GM12878 (cell line): ENCODE measurements around the gene COX6B2. TPM values are rescaled to one million over a fixed set of nuclear protein-coding genes. Genes with fewer than 3 reads are reported as not detected.

Source experiments
- ATF7 ChIP-seq: fragments of 450-650 bp; IDR thresholded peaks from 2 replicates; pipeline ENCODE4 v1.6.1; 2016; ENCODE audit warnings: low read depth, mild to moderate bottlenecking
- CHD2 ChIP-seq: IDR thresholded peaks from 2 replicates; pipeline ENCODE4 v1.6.1; 2011; ENCODE audit warnings: low read depth, low read length, improper control_type of control experiment, borderline replicate concordance
- IKZF1 ChIP-seq: fragments of 450-650 bp; conservative IDR thresholded peaks from 2 replicates; pipeline ENCODE4 v1.6.1; 2017; ENCODE audit warnings: antibody characterized with exemption, mild to moderate bottlenecking
- SIN3A ChIP-seq: IDR thresholded peaks from 2 replicates; pipeline ENCODE4 v1.6.1; 2012; ENCODE audit warnings: low read depth, low read length, improper control_type of control experiment
- STAT1 ChIP-seq: fragments of 450-650 bp; conservative IDR thresholded peaks from 2 replicates; pipeline ENCODE4 v1.6.1; 2014; ENCODE audit warnings: antibody characterized with exemption, mild to moderate bottlenecking
- TBL1XR1 ChIP-seq: IDR thresholded peaks from 2 replicates; pipeline ENCODE4 v1.6.1; 2012; ENCODE audit warnings: low read depth, low read length, improper control_type of control experiment
- YY1 ChIP-seq: IDR thresholded peaks from 2 replicates; pipeline ENCODE4 v1.6.1; 2011; ENCODE audit warnings: low read depth, mild to moderate bottlenecking, low read length
- polyA plus RNA-seq, 11 experiments: library from polyadenylated mRNA; depleted of rRNA in 4 of 11; unstranded in 6 of 11; stranded (reverse) in 5 of 11; fragments of >200 nt; fragmentation: Nextera tagmentation in 4 of 11; fragmentation: Illumina TruSeq in 1 of 11; extraction: Ambion mirVana in 4 of 11; extraction: Trizol in 1 of 11; gene quantifications; 1 replicate in 1 of 11; 2 replicates in 10 of 11; pipeline versions ENCODE4 v1.2.1 to v1.2.3, GENCODE V29; 2011 to 2016; ENCODE audit warnings: inconsistent platforms in 2 of 11, missing spikeins in 2 of 11, low read depth in 1 of 11
- total RNA-seq, 4 experiments: library from RNA; depleted of rRNA in 3 of 4; stranded (reverse); fragments of >200 nt in 3 of 4; fragmentation: Illumina TruSeq in 1 of 4; extraction: Trizol in 1 of 4; gene quantifications; 2 replicates each; pipeline versions ENCODE4 v1.2.1 to v1.2.3, GENCODE V29; 2013 to 2021
- TF ChIP-seq, protein P1 (sequence below), 3 experiments: IDR thresholded peaks in 2 of 3; conservative IDR thresholded peaks in 1 of 3; 2 replicates each; pipeline ENCODE4 v1.5.1; 2011; ENCODE audit warnings: low read depth in 3 of 3, low read length in 3 of 3, mild to moderate bottlenecking in 3 of 3, control low read depth in 2 of 3, moderate library complexity in 2 of 3, inconsistent platforms in 1 of 3, mixed read lengths in 1 of 3; ENCODE audit not compliant: control insufficient read depth in 2 of 3, insufficient read depth in 1 of 3; ENCODE audit errors: extremely low read depth in 1 of 3
- TF ChIP-seq, protein P2 (sequence below): IDR thresholded peaks from 2 replicates; pipeline ENCODE4 v1.6.1; 2011; ENCODE audit warnings: low read depth, mild to moderate bottlenecking, low read length, moderate library complexity, borderline replicate concordance; ENCODE audit errors: extremely low read depth

Gene COX6B2
- total and polyA plus RNA-seq, 10 of the 15 experiments (the other 5 are each of a cell fraction or from before 2014, with no cell fraction given): 0.05 to 0.08 (median 0.07) TPM; not detected in 6

DNA sequence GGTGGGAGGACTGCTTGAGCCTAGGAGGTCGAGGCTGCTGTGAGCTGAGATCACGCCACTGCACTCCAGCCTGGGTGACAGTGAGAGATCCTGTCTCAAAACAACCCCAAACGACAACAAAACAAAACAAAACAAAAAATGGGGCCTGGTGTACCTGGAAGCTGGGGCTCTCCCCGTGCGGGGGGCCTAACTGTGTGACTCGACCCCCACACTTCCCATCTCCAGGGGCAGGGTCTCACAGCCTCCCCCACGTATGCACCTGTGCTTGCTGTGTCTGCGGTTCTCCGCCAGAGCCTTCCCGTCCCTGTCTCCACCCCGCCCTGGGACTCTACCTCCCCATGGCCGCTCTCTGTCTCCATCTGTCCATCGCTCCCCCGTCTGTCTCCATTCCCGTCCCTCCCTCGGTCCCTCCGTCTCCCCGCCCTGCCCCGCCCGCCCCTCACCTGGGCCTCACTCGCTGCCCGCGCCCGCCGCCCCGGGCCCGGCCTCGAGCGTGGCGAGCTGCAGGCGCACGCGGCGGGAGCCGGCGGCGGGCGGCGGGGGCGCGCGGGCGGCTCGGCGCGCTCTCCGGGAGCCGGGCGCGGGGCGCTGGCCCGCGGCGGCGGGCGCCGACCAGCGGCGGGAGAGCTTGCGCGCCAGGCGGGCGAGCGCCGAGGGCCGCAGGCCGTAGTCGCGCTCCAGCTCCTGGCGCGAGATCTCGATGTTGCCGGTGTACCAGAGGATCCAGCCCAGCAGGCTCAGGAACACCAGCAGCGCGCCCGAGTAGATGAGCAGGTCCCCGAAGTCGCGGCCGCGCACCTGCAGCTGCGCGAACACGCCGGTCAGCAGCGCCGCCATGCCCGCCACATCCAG, 29.0 kb upstream of the COX6B2 start (continued):
- TF ChIP-seq, protein P1, sequence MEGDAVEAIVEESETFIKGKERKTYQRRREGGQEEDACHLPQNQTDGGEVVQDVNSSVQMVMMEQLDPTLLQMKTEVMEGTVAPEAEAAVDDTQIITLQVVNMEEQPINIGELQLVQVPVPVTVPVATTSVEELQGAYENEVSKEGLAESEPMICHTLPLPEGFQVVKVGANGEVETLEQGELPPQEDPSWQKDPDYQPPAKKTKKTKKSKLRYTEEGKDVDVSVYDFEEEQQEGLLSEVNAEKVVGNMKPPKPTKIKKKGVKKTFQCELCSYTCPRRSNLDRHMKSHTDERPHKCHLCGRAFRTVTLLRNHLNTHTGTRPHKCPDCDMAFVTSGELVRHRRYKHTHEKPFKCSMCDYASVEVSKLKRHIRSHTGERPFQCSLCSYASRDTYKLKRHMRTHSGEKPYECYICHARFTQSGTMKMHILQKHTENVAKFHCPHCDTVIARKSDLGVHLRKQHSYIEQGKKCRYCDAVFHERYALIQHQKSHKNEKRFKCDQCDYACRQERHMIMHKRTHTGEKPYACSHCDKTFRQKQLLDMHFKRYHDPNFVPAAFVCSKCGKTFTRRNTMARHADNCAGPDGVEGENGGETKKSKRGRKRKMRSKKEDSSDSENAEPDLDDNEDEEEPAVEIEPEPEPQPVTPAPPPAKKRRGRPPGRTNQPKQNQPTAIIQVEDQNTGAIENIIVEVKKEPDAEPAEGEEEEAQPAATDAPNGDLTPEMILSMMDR (IDR thresholded peaks at IDR 0.05 in 2 of 3, conservative IDR thresholded peaks at IDR 0.05 in 1 of 3; ENCODE audit: control insufficient read depth in 2 of 3, extremely low read depth in 1 of 3, insufficient read depth in 1 of 3, low read depth in 3 of 3, low read length in 3 of 3): peak in 2 of 3 experiments; percentile 12 to 46; a peak in 2 of 6 replicates
- peak; percentile 72; the same call in 1 of the 2 replicates for TF ChIP-seq IKZF1
- TF ChIP-seq TBL1XR1: no peak
- 0 out of 2 replicates have a peak, but pooled peaks have one; percentile 45 for TF ChIP-seq SIN3A
- TF ChIP-seq YY1: 0 out of 2 replicates have a peak, but pooled peaks have one; percentile 31
- TF ChIP-seq, protein P2, sequence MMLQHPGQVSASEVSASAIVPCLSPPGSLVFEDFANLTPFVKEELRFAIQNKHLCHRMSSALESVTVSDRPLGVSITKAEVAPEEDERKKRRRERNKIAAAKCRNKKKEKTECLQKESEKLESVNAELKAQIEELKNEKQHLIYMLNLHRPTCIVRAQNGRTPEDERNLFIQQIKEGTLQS: no peak
- TF ChIP-seq STAT1: no peak
- TF ChIP-seq ATF7: no peak
- TF ChIP-seq CHD2: peak; percentile 57; the same call in 1 of the 2 replicates
